ENCODE measurements around the gene SP140. TPM values are rescaled to one million over a fixed set of nuclear protein-coding genes. Genes with fewer than 3 reads are reported as not detected.
"Not testable (repeated sequence)": the region's sequence is repeated elsewhere in the genome, so short reads cannot be mapped to it uniquely, and the experiment has no call there.

The SP140 gene
- total RNA-seq, 1 experiment from 2014 or later = 2.6 TPM

DNA sequence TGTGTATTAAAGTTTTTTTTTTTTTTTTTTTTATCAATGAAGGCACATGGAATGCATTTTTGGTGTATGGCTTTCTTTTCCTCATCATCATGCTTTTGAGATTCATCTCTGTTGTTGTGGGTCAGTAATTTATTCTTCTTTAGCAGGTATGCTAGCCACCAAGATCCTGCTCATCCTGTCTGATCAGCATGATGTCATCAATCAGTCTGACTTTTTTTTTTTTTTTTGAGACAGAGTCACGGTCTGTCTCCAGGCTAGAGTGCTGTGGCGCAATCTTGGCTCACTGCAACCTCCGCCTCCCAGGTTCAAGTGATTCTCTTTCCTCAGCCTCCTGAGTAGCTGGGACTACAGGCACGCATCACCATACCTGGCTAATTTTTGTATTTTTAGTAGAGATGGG is 2.7 kb upstream of the SP140 start:
- H3K36me3 ChIP-seq (ENCODE audit: control insufficient read depth in 1 of 2, insufficient read depth in 2 of 2, low read length in 2 of 2); CTCF ChIA-PET; BruUV-seq (replicated peaks); H3K9me3 ChIP-seq (ENCODE audit: control insufficient read depth in 1 of 2, insufficient read depth in 1 of 2, low read depth in 1 of 2, low read length in 2 of 2); ATAC-seq; H2AFZ ChIP-seq (ENCODE audit: low read depth, low read length, poor library complexity, severe bottlenecking); H3K9me2 ChIP-seq (ENCODE audit: insufficient read depth); H3K27ac ChIP-seq (ENCODE audit: low read depth, low read length); H3K79me2 ChIP-seq (ENCODE audit: insufficient read depth, low read length); H3K4me2 ChIP-seq (ENCODE audit: low read length); H3K4me3 ChIP-seq (replicated peaks in 1 of 2; ENCODE audit: low read depth in 1 of 2, low read length in 2 of 2); H4K20me1 ChIP-seq (ENCODE audit: insufficient read depth); H3K9ac ChIP-seq (ENCODE audit: low read length); DNase-seq (ENCODE audit: low read depth, low spot score); H3K27me3 ChIP-seq (ENCODE audit: insufficient read depth, low read length); POLR2A ChIA-PET; RAD21 ChIA-PET (ENCODE audit: low non-redundant PET in 1 of 2, low total read pairs in 2 of 2, uncharacterized antibody in 2 of 2, unreplicated experiment in 2 of 2); intact Hi-C loops (cut with micrococcal nuclease): not testable (repeated sequence)
- 0 out of 2 replicates have a peak, but pooled peaks have one; percentile 28 for TF ChIP-seq JUND (IDR thresholded peaks at IDR 0.05)
- TF ChIP-seq SP1 (IDR thresholded peaks at IDR 0.05; ENCODE audit: low read depth) = 0 out of 2 replicates have a peak, but pooled peaks have one; percentile 19
- 0 out of 2 replicates have a peak, but pooled peaks have one; percentile 19 for TF ChIP-seq FOSL1 (IDR thresholded peaks at IDR 0.05; ENCODE audit: low read depth)
- TF ChIP-seq CEBPB (IDR thresholded peaks at IDR 0.05; ENCODE audit: low read depth) = peak; percentile 83
- H3K4me1 ChIP-seq (ENCODE audit: control insufficient read depth in 1 of 2, insufficient read depth in 2 of 2, low read length in 2 of 2) = peaks cover 5 to 11% of the 10 kb centered on the region in 2 experiments; a peak in 3 of 4 replicates

DNA sequence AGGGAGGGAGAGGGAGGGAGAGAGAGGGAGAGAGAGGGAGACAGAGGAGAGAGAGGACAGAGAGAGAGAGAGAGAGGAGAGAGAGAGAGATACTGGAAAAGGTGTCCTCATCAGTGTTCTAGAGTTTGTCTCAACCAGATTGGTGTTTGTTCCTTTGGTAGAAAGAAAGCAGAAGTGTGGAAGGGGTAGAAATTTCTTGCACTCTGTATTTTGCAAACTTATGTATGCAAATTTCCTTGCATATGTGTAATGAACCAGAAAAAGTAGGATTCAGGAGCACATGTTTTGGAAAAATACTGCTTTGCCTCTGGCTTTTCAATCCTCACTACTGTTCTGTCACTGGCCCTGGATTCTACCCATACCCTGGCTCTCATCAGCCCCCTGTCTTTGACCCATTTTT is 1.1 kb upstream of the SP140 start:
- no peak overlapping the region for H3K4me3 ChIP-seq (replicated peaks in 1 of 2; ENCODE audit: low read depth in 1 of 2, low read length in 2 of 2)
- H3K36me3 ChIP-seq (ENCODE audit: control insufficient read depth in 1 of 2, insufficient read depth in 2 of 2, low read length in 2 of 2) = no peaks in the 10 kb centered on the region
- H3K4me2 ChIP-seq (ENCODE audit: low read length) = no peak overlapping the region
- H3K4me1 ChIP-seq (ENCODE audit: control insufficient read depth in 1 of 2, insufficient read depth in 2 of 2, low read length in 2 of 2) = peaks cover 3 to 11% of the 10 kb centered on the region in 2 experiments; a peak in 1 of 4 replicates
- H3K9me2 ChIP-seq (ENCODE audit: insufficient read depth) = no peaks in the 10 kb centered on the region
- H3K9me3 ChIP-seq (ENCODE audit: control insufficient read depth in 1 of 2, insufficient read depth in 1 of 2, low read depth in 1 of 2, low read length in 2 of 2) = no peaks in the 10 kb centered on the region
- H4K20me1 ChIP-seq (ENCODE audit: insufficient read depth) = no peaks in the 10 kb centered on the region
- BruUV-seq (replicated peaks) = no TSS peak
- no peaks in the 10 kb centered on the region for H3K79me2 ChIP-seq (ENCODE audit: insufficient read depth, low read length)
- ChIA-PET POLR2A (no interaction called here), RAD21 (ENCODE audit: low non-redundant PET in 1 of 2, low total read pairs in 2 of 2, uncharacterized antibody in 2 of 2, unreplicated experiment in 2 of 2) (no interaction called here), CTCF (no interaction called here)
- ATAC-seq (no peak), DNase-seq (ENCODE audit: low read depth, low spot score) (no peak)
- no peak overlapping the region for H3K27ac ChIP-seq (ENCODE audit: low read depth, low read length)
- H3K27me3 ChIP-seq (ENCODE audit: insufficient read depth, low read length) = no peaks in the 10 kb centered on the region
- intact Hi-C loops (cut with micrococcal nuclease) = no loop called here
- H3K9ac ChIP-seq (ENCODE audit: low read length) = no peak overlapping the region
- H2AFZ ChIP-seq (ENCODE audit: low read depth, low read length, poor library complexity, severe bottlenecking) = no peak overlapping the region
- no peak for TF ChIP-seq EGR1 (IDR thresholded peaks at IDR 0.05; ENCODE audit: low read depth)
- no peak for TF ChIP-seq POLR2AphosphoS5 (IDR thresholded peaks at IDR 0.05; ENCODE audit: low read depth, low read length)
- no peak for TF ChIP-seq RAD21 (IDR thresholded peaks at IDR 0.05; ENCODE audit: low read depth)
- TF ChIP-seq SIN3A (IDR thresholded peaks at IDR 0.05; ENCODE audit: low read depth) = no peak
- TF ChIP-seq ZBTB33 (IDR thresholded peaks at IDR 0.05; ENCODE audit: extremely low read depth, insufficient replicate concordance, low read length) = no peak
- no peak for TF ChIP-seq CBX3 (IDR thresholded peaks at IDR 0.05; ENCODE audit: low read depth)
- TF ChIP-seq REST (IDR thresholded peaks at IDR 0.05; ENCODE audit: low read depth) = no peak
- TF ChIP-seq CEBPB (IDR thresholded peaks at IDR 0.05; ENCODE audit: low read depth) = no peak
- no peak for TF ChIP-seq YY1 (IDR thresholded peaks at IDR 0.05; ENCODE audit: extremely low read depth, insufficient replicate concordance, low read depth, low read length)
- no peak for TF ChIP-seq FOSL1 (IDR thresholded peaks at IDR 0.05; ENCODE audit: low read depth)
- no peak for TF ChIP-seq ELF1 (IDR thresholded peaks at IDR 0.05; ENCODE audit: borderline replicate concordance, low read depth)
- TF ChIP-seq ZNF274 (IDR thresholded peaks at IDR 0.05; ENCODE audit: low read depth, low read length) = no peak
